HG03469 (cell line): ENCODE results near the gene RYR1.
"Not testable (repeated sequence)": the region's sequence is repeated elsewhere in the genome, so short reads cannot be mapped to it uniquely, and the experiment has no call there.

Source experiments
- ATAC-seq: cut with Tn5 transposase; IDR thresholded peaks from one replicate; pipeline ENCODE4 v1.9.1; 2021; ENCODE audit warnings: mild to moderate bottlenecking, moderate library complexity, moderate number of reproducible peaks; ENCODE audit not compliant: unreplicated experiment

Gene RYR1

GRCh38 chr19:38455031-38455430, 21.5 kb downstream of the RYR1 start:
- ATAC-seq = no peak

- ATAC-seq = no peak
These were observed 23.7 kb downstream of the RYR1 start for GRCh38 chr19:38457202-38457601.

GRCh38 chr19:38457690-38458405, 24.4 kb downstream of the RYR1 start:
- no peak for ATAC-seq

GRCh38 chr19:38458991-38459390, 25.5 kb downstream of the RYR1 start:
- no peak for ATAC-seq

GRCh38 chr19:38463365-38463764, 29.9 kb downstream of the RYR1 start:
- ATAC-seq = no peak

- ATAC-seq = no peak
These were observed 31.1 kb downstream of the RYR1 start for GRCh38 chr19:38464421-38465082.

- no peak for ATAC-seq
These were observed 32.6 kb downstream of the RYR1 start for GRCh38 chr19:38466050-38466449.

GRCh38 chr19:38467541-38468525, 34.3 kb downstream of the RYR1 start:
- ATAC-seq = no peak

- ATAC-seq = no peak
These were observed 35.7 kb downstream of the RYR1 start for GRCh38 chr19:38469151-38469550.

GRCh38 chr19:38470788-38471480, 37.4 kb downstream of the RYR1 start:
- ATAC-seq = no peak

- not testable (repeated sequence) for ATAC-seq
These were observed 39.2 kb downstream of the RYR1 start for GRCh38 chr19:38472725-38473124.

GRCh38 chr19:38473201-38473600, 39.7 kb downstream of the RYR1 start:
- no peak for ATAC-seq

GRCh38 chr19:38475176-38475575, 41.7 kb downstream of the RYR1 start:
- ATAC-seq = no peak

- ATAC-seq = no peak
These were observed 44.9 kb downstream of the RYR1 start for GRCh38 chr19:38478273-38478971.

- no peak for ATAC-seq
These were observed 49.0 kb downstream of the RYR1 start for GRCh38 chr19:38482496-38482895.

- no peak for ATAC-seq
These were observed 49.6 kb downstream of the RYR1 start for GRCh38 chr19:38483016-38483630.

- no peak for ATAC-seq
These were observed 51.3 kb downstream of the RYR1 start for GRCh38 chr19:38484747-38485146.

- ATAC-seq = no peak
These were observed 52.2 kb downstream of the RYR1 start for GRCh38 chr19:38485541-38486285.

GRCh38 chr19:38486731-38487336, 53.3 kb downstream of the RYR1 start:
- ATAC-seq = no peak
